GM21515 (cell line): Measurements from ENCODE around the gene RHBDD3.
"Not testable (repeated sequence)": the region's sequence is repeated elsewhere in the genome, so short reads cannot be mapped to it uniquely, and the experiment has no call there.

Source experiments
- ATAC-seq: cut with Tn5 transposase; IDR thresholded peaks from one replicate; pipeline ENCODE4 v1.9.1; 2021; ENCODE audit not compliant: unreplicated experiment

The RHBDD3 gene

DNA sequence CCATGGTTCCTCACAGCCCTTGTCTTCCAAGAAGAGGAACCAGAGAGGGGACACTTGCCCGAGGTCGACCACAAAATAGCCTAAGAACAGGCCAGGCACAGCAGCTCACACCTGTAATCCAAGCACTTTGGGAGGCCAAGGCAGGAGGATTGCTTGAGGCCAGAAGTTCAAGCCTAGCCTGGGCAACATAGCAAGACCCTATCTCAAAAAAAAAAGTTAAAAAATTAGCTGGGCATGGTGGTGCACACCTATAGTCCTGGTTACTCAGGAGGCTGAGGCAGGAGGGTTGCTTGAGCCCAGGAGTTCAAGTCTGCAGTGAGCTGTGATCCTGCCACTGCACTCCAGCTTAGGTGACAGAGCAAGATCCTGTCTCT is 48.4 kb downstream of the RHBDD3 start:
- ATAC-seq: not testable (repeated sequence)

DNA sequence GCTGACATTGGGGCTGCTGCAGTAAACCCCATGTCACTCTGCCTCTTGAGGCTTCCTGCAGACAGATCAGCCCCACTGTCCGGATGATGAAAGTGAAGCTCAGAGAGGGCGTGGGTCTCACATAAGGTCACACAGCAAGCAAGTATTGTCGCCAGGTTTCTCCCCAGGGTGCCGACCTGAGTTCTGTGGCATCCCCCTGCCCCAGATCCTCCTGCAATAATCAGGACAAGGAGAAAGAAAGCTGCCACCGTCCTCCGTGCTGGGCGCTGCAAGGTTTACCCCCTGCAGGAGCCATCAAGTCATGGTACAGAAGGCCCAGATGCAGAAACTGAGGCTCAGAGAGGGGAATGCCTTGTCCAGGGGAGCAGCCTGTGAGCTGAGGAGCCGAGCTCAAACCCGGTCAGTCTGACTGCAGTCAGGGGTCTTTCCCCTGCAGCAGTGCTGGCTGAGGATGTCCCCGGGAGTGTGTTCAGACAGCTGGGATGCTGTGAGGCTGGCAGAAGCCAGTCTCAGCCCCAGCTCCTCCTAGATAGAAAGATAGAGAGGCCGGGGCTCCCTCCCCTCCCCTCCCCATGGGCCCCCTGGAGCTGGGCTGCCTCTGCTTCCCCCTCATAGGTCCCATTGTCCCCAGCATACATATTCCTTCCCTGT is 48.9 kb downstream of the RHBDD3 start:
- no peak for ATAC-seq

DNA sequence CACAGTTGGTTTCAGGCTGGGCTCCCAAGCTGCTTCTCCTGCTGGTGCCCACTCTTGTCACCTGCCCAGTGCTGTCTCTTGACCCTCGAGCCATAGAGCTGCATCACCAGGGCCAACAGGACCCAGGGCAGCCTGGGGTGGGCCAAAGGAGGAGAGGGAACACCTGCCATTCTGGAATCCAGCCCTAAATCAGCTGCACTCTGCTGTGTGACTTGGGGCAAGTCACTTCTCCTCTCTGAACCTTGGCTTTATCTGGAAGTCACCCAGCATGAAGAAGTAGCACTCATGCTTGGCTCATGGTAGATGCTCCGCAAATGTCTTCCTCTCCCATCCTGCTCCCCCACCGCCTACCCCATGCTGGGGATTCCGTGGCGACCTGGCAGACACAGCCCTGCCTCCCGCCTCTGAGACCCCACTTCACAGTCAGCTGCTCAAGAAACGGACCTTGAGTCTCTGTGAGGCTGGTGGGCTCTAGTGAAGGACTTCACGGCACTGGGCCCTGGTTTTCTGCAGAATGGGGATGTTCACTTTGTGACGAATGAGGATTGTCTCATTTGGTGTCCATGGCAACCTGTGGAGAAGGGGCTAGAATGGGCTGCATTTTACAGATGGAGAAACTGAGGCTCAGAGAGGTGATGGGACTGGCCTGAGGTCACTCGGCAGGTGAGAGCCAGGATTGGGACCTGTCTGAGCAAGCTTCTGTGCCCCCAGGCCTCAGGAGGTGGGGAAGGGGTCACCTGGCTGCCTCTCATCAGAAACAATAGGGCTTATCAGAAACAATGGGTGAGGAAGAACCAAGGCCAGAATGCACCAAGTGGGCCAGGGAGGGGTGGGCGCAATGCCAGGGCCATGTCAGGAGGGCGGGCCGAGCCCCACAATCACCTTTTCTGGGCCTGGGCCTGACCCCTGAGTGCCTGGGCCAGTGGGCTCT is 49.7 kb downstream of the RHBDD3 start:
- no peak for ATAC-seq

DNA sequence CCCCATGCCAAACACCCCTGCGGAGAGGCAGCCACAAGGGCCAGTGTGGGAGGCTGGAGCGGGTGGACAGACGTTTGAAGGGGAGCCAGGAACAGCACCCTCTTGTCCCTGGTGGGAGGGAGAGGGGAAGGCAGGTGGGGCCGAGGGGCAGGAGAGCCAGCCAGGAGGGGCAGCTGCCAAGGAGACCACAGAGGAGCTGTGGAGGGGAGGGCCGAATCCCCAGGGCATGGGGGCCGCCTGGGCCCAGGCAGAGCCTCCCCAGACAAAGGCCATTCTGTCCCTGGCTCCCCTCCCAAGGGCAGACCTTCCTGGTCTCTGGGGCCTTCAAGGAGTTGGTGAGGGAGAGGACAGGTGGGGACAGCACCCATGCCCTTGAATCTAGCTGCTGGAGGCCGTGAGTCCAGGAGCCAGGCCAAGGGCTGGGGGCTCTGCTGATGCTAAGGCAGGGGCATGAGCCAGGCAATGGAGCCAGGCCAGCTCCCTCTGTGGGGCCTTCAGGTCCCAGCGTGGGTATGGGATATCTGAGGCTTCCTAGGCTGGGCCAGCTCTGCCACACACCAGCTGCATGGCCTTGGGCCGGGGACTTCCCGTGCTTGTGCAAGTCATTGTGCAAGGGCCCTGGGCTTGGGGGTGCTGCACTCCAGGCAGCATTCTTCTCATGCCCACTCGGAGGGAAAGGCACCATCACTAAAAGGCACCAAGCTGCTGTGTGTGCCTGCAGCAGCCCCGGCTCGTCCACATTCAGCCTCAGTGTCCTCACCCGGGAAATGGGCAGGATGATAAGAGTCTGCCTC is 50.7 kb downstream of the RHBDD3 start:
- ATAC-seq: no peak

DNA sequence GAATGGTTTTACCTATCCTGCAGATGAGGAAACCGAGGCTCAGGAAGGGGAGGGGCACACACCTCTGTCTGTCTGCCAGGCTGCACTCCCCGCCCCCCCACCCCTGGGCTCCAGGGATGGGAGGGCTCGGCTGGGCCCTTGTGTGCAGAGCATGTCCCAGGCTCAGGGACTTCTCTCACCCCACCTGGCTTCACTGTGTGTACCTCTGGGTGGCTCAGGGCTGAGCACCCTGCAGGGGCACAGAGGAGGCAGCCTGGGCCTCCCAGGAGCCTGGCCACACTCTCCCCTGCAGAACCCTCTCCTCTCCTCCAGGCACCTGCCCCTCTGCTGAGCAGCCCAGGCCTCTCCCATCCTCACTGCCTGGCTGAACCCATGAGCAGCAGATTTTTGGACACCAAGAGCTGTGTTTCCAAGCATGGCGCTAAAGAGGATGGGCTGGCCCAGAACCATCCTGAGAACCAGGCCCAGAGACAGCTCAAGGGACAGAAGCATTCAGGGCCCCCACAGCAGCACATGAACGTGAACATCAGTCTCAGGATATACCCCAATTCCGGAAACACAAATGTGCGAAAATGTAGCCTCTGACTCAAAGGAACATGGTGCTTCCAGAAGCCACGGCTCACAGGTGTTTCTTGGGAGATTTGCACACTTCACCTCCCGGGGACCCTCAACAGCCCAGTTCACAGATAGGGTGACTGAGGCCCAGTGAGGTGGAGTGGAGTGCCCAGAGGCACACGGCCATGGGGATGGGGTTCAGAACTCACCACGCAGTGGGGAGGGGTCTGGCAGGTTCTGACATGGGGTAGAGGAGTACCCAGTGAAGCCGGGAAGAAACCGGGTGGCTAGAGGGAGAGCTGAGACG is 51.5 kb downstream of the RHBDD3 start:
- no peak for ATAC-seq

DNA sequence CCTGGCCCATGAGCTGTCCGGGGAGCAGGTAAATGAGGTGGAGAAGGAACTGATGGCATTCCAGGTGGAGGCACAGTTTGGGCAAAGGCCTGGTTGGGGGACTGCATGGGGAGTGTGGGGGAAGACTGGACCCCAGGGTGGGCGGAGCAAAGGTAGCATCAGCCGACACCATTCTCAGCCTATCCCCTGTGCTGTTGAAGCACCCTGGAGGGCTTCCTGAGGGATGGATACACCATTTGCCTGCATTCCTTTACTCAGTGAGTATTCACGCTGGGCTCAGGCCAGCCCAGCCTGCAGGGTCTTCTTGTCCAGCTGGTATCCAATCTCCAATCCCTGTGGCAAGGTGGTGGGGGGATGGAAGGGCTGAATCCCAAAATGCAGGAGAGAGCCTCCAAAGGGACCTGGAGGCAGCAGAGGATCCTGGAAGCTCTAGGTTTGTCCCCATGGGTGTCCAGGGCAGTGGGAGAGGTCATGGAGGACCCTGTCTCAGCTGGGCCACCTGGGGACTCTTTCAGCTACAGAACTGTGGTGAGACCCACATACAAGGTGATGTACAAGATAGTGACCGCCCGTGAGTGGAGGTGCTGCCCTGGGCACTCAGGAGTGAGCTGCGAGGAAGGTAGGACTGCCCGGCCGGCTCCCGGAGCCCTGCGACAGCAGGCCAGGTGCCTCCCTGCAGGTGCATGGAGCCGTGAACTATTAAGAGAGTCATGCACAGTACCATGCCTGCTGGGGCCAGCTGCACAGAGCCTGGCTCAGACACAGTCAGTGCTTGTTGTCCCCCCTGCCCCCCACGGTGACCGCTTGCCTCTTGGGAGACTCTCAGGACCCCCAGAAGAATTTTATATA is 52.5 kb downstream of the RHBDD3 start:
- no peak for ATAC-seq

DNA sequence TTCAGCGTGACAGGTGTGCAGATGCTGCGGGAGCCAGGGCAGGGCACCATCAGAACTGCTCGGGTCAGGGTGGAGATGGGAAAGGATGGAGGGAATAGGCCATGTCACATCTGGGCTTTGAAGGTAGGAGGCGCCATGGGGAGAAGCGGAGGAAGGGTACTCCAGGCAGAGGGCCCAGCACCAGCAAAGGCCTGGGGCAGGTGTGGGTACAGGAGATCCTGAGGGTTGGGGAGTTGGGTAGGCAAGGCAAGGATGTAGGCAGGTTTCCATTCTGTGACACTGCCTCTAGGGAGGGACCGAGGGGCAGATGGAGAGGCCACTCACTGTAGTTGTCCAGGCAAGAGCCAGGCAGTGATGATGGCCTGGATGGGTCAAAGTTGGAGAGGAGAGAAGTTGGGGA is 53.5 kb downstream of the RHBDD3 start:
- ATAC-seq: no peak

DNA sequence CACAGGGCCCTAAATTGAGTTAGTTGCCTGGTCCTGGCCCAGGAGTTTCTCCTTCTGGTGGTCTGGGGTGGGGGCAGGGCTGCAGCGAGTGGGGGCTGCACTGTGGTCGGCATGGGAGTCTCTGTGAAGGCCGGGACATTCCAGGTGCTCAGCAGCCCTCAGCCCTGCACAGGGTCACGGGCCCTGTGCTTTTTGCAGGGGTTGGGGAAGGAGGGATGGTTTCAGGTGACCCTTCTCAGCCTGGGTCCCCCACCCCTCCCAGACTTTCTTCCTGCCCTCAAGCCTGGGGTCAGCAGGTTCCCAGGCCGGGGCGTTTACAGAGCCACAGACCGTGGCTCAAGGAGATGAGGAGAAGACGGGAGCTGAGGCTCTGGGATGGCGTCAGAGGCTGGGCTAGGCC is 54.3 kb downstream of the RHBDD3 start:
- ATAC-seq: no peak

DNA sequence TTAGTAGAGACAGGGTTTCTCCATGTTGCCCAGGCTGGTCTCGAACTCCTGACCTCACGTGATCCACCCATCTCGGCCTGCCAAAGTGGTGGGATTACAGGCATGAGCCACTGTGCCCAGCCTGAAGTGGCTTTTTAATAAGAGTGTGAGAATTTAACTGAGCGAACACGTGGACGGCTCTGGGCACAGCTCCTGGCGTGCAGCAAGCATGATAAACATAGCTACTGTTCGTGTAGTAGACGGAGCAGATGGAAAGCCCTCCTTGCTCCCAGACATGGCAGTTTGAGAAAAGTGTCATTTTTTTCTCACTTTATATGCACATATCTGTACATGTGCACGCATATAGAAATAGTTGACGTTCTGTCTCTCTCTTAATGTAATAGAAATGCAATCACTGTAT is 55.0 kb downstream of the RHBDD3 start:
- no peak for ATAC-seq

DNA sequence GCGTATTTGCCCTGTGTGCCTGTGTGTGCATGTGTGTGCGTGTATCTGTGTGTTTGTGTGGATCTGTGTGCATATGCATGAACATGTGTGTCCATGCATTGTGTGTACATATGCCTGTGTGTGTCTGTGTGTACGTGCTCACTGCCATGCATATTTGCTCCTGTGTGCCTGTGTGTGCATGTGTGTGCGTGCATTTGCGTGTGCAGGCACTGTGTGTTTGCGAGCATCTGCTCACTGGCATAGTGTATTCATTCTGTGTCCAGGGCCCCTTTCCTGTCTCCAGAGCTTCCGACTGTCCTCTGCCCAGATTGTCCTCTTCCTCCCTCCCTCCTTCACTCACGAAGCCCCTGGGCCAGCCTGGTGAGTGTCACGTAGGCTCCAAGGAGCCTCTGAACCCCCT is 56.3 kb downstream of the RHBDD3 start:
- no peak for ATAC-seq

DNA sequence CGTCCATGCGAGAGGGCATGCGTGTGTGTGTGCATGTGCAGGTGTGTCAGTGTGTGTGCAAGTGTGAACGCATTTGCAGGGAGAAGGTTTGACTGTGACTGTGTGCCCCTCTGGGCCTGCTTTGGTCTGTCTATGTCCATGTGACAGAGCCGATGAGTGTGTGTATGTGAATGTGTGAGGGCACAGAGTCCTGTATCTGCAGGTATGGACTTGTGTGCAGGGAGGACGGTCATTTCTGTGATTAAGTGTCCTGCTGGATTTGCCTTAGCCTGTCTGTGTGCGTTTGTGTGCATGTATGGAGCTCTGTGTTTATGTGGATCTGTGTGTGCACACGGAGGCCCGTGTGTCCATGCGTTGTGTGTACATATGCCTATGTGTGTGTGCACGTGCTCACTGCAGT is 56.7 kb downstream of the RHBDD3 start:
- ATAC-seq: no peak
